HT-29 (cell line): ENCODE measurements around the gene HLA-DOA. TPM values are rescaled to one million over a fixed set of nuclear protein-coding genes. Genes with fewer than 3 reads are reported as not detected.

ENCODE experiments used
- DNase-seq: peaks from one replicate; pipeline ENCODE4 v3.0.0-alpha.2; 2015; ENCODE audit warnings: low spot score
- total RNA-seq: library from RNA; depleted of rRNA; stranded (reverse); fragments of >200 nt; shearing (Covaris generic); gene quantifications from 2 replicates; pipeline ENCODE4 v1.2.3, GENCODE V29; 2014; rRNA removed

The HLA-DOA gene
- 0.03 and 0.23 TPM in 2 replicates for total RNA-seq

- no peak for DNase-seq
Observed at GRCh38 chr6:33008944-33009861, at the start of gene HLA-DOA. Gene HLA-DOA (minus strand): TSS chr6:33009591.

GRCh38 chr6:33057222-33058150, 48.1 kb upstream of the HLA-DOA start:
- no peak for DNase-seq

- DNase-seq, result no peak
Observed at GRCh38 chr6:33053230-33053629, 43.8 kb upstream of the HLA-DOA start.

GRCh38 chr6:33052627-33053026, 43.2 kb upstream of the HLA-DOA start:
- DNase-seq, result no peak

- DNase-seq, result no peak
Observed at GRCh38 chr6:33050014-33050810, 40.8 kb upstream of the HLA-DOA start.

GRCh38 chr6:33049323-33050013, 40.1 kb upstream of the HLA-DOA start:
- no peak for DNase-seq

- no peak for DNase-seq
Observed at GRCh38 chr6:33040157-33040556, 30.8 kb upstream of the HLA-DOA start.

GRCh38 chr6:33036535-33036934, 27.1 kb upstream of the HLA-DOA start:
- no peak for DNase-seq

- no peak for DNase-seq
Observed at GRCh38 chr6:33034554-33034953, 25.2 kb upstream of the HLA-DOA start.

GRCh38 chr6:33030245-33030644, 20.9 kb upstream of the HLA-DOA start:
- no peak for DNase-seq

- DNase-seq, result no peak
Observed at GRCh38 chr6:33029328-33030184, 20.2 kb upstream of the HLA-DOA start.

GRCh38 chr6:33028220-33028849, 18.9 kb upstream of the HLA-DOA start:
- no peak for DNase-seq

- no peak for DNase-seq
Observed at GRCh38 chr6:33024521-33024920, 15.1 kb upstream of the HLA-DOA start.

GRCh38 chr6:33023536-33023935, 14.1 kb upstream of the HLA-DOA start:
- DNase-seq, result no peak

GRCh38 chr6:33021917-33022316, 12.5 kb upstream of the HLA-DOA start:
- DNase-seq, result no peak

- DNase-seq, result no peak
Observed at GRCh38 chr6:33019372-33019771, 10.0 kb upstream of the HLA-DOA start.

- DNase-seq, result no peak
Observed at GRCh38 chr6:33018904-33019303, 9.5 kb upstream of the HLA-DOA start.

GRCh38 chr6:33018418-33018817, 9.0 kb upstream of the HLA-DOA start:
- no peak for DNase-seq

- DNase-seq, result no peak
Observed at GRCh38 chr6:33017694-33018353, 8.4 kb upstream of the HLA-DOA start.
